ENCODE results near the gene CAPN7.

GRCh38 chr3:15223685-15224572 lies 17.9 kb downstream of the CAPN7 start:
- TF ChIP-seq CTCF (IDR thresholded peaks at IDR 0.05) (no peak), POLR2A (IDR thresholded peaks at IDR 0.05) (no peak)

Measured in body of pancreas (tissue), 4 donors.